Neural progenitor cell (in vitro differentiated cells): ENCODE results near the gene ATP6V0E2.

Experiments used
- CTCF ChIP-seq: fragments of 200-600 bp; sonication (generic); IDR thresholded peaks from 2 replicates; pipeline ENCODE4 v1.5.1; 2017; ENCODE audit warnings: antibody characterized with exemption, mild to moderate bottlenecking
- EZH2phosphoT487 ChIP-seq: fragments of 200-600 bp; sonication (generic); IDR thresholded peaks from 2 replicates; pipeline ENCODE4 v1.6.1; 2017; ENCODE audit warnings: antibody characterized with exemption

- TF ChIP-seq CTCF, result no peak
- TF ChIP-seq EZH2phosphoT487, result no peak
Measured at GRCh38 chr7:149839933-149840332, 33.8 kb upstream of the ATP6V0E2 start.
